GM23338 (cell line): ENCODE results near the gene SCFD2. TPM values are rescaled to one million over a fixed set of nuclear protein-coding genes. Genes with fewer than 3 reads are reported as not detected.
"Not testable (repeated sequence)": the region's sequence is repeated elsewhere in the genome, so short reads cannot be mapped to it uniquely, and the experiment has no call there.

Experiments used
- ATAC-seq: fragments of 200-7000 bp; cut with Tn5 transposase; 3 replicates; pipeline ENCODE4 v1.9.1; 2020
- DNase-seq: peaks from one replicate; pipeline ENCODE4 v3.0.0-alpha.2; 2015; ENCODE audit warnings: low spot score
- H2AFZ ChIP-seq: fragments of 200-600 bp; sonication (generic); 2 replicates; pipeline ENCODE4 v1.8.0; 2016; ENCODE audit warnings: antibody characterized with exemption, mild to moderate bottlenecking, moderate library complexity
- H3F3A ChIP-seq: fragments of 200-600 bp; sonication (generic); replicated peaks from 2 replicates; pipeline ENCODE4 v1.8.0; 2017; ENCODE audit warnings: antibody characterized with exemption, mixed run types, low read depth
- H3K27ac ChIP-seq: fragments of 200-600 bp; sonication (generic); 2 replicates; pipeline ENCODE4 v1.6.1; 2016; ENCODE audit warnings: low read depth
- H3K27me3 ChIP-seq: fragments of 200-600 bp; sonication (generic); 2 replicates; pipeline ENCODE4 v1.8.0; 2016; ENCODE audit warnings: mild to moderate bottlenecking, mixed run types, moderate library complexity; ENCODE audit not compliant: insufficient read depth
- H3K36me3 ChIP-seq: fragments of 200-600 bp; sonication (generic); 2 replicates; pipeline ENCODE4 v1.8.0; 2016; ENCODE audit warnings: mild to moderate bottlenecking; ENCODE audit not compliant: insufficient read depth
- H3K4me1 ChIP-seq: fragments of 200-600 bp; sonication (generic); 2 replicates; pipeline ENCODE4 v1.8.0; 2016; ENCODE audit warnings: mild to moderate bottlenecking, moderate library complexity; ENCODE audit not compliant: insufficient read depth
- H3K4me2 ChIP-seq: fragments of 200-600 bp; sonication (generic); 2 replicates; pipeline ENCODE4 v1.7.1; 2017; ENCODE audit warnings: mixed run types
- H3K4me3 ChIP-seq: fragments of 200-600 bp; sonication (generic); 2 replicates; pipeline ENCODE4 v1.6.1; 2016; ENCODE audit warnings: mixed run types
- H3K79me2 ChIP-seq: fragments of 200-600 bp; sonication (generic); replicated peaks from 2 replicates; pipeline ENCODE4 v1.8.0; 2017; ENCODE audit warnings: mild to moderate bottlenecking; ENCODE audit not compliant: insufficient read depth
- H3K9me2 ChIP-seq: fragments of 200-600 bp; sonication (generic); 2 replicates; pipeline ENCODE4 v1.8.0; 2017; ENCODE audit not compliant: insufficient read depth
- H4K20me1 ChIP-seq: fragments of 200-600 bp; sonication (generic); replicated peaks from 2 replicates; pipeline ENCODE4 v1.8.0; 2017; ENCODE audit warnings: mild to moderate bottlenecking; ENCODE audit not compliant: insufficient read depth
- H3K27ac Mint-ChIP-seq: 2 replicates; pipeline ENCODE4 v1.8.0; 2020; ENCODE audit warnings: inconsistent platforms, mild to moderate bottlenecking, moderate library complexity, mixed read lengths
- H3K27me3 Mint-ChIP-seq: 3 replicates; pipeline ENCODE4 v1.8.0; 2022; ENCODE audit warnings: low read depth, mild to moderate bottlenecking, moderate library complexity, mixed read lengths, inconsistent platforms; ENCODE audit not compliant: insufficient read depth, poor library complexity
- H3K36me3 Mint-ChIP-seq: 3 replicates; pipeline ENCODE4 v1.8.0; 2021; ENCODE audit warnings: low read depth, mild to moderate bottlenecking, inconsistent platforms, moderate library complexity, mixed read lengths
- H3K4me1 Mint-ChIP-seq: 3 replicates; pipeline ENCODE4 v1.8.0; 2020; ENCODE audit warnings: mild to moderate bottlenecking, inconsistent platforms, mixed read lengths
- H3K4me3 Mint-ChIP-seq: 3 replicates; pipeline ENCODE4 v1.8.0; 2021; ENCODE audit warnings: moderate library complexity, mild to moderate bottlenecking, inconsistent platforms, mixed read lengths
- H3K9me3 Mint-ChIP-seq: 3 replicates; pipeline ENCODE4 v1.8.0; 2020; ENCODE audit warnings: moderate library complexity, mild to moderate bottlenecking, inconsistent platforms, mixed read lengths
- CREB1 ChIP-seq: fragments of 250-450 bp; sonication (Bioruptor Pico); IDR thresholded peaks from 2 replicates; pipeline ENCODE4 v1.5.0; 2020; ENCODE audit warnings: low read depth, mild to moderate bottlenecking, moderate library complexity
- CTCF ChIP-seq, 2 experiments: fragments of 200-600 bp in 1 of 2; sonication (generic) in 1 of 2; conservative IDR thresholded peaks; 2 replicates each; pipeline versions ENCODE4 v1.5.1 to v1.6.1; 2016 to 2017; ENCODE audit warnings: antibody characterized with exemption in 2 of 2, low read depth in 2 of 2, mild to moderate bottlenecking in 2 of 2, moderate library complexity in 1 of 2
- EZH2phosphoT487 ChIP-seq: fragments of 200-600 bp; sonication (generic); IDR thresholded peaks from one replicate; pipeline ENCODE4 v1.8.1; 2018; ENCODE audit warnings: antibody characterized with exemption; ENCODE audit not compliant: unreplicated experiment
- POLR2AphosphoS5 ChIP-seq: IDR thresholded peaks from 2 replicates; pipeline ENCODE4 v1.6.1; 2016; ENCODE audit warnings: antibody characterized with exemption, low read depth
- STAT1 ChIP-seq: IDR thresholded peaks from one replicate; pipeline ENCODE4 v1.6.1; 2016; ENCODE audit warnings: antibody characterized with exemption; ENCODE audit not compliant: unreplicated experiment
- ZNF114 ChIP-seq: fragments of 250-450 bp; sonication (Bioruptor Pico); IDR thresholded peaks from 2 replicates; pipeline ENCODE4 v1.5.0; 2020; ENCODE audit warnings: mild to moderate bottlenecking, moderate library complexity
- ZNF462 ChIP-seq: fragments of 250-450 bp; sonication (Bioruptor Pico); IDR thresholded peaks from 2 replicates; pipeline ENCODE4 v1.5.0; 2020; ENCODE audit warnings: mild to moderate bottlenecking, moderate library complexity
- polyA plus RNA-seq: library from polyadenylated mRNA; unstranded; fragments of >200 nt; fragmentation: Nextera tagmentation; extraction: Ambion mirVana; gene quantifications from 2 replicates; pipeline ENCODE4 v1.2.1, GENCODE V29; 2016
- total RNA-seq: library from RNA; depleted of rRNA; stranded (reverse); fragments of >200 nt; shearing (Covaris generic); gene quantifications from 2 replicates; pipeline ENCODE4 v1.2.3, GENCODE V29; 2014

SCFD2 gene
- total and polyA plus RNA-seq, 2 experiments from 2014 or later: 5.7 to 17.5 TPM

GRCh38 chr4:53240573-53240972, 125.3 kb downstream of the SCFD2 start (continued):
- TF ChIP-seq ZNF462 (CRISPR knock-in tag) (no peak), EZH2phosphoT487 (no peak), ZNF114 (CRISPR knock-in tag) (no peak), CTCF (conservative IDR thresholded peaks at IDR 0.05; ENCODE audit: low read depth in 2 of 2) (no peak), CREB1 (CRISPR knock-in tag) (no peak), STAT1 (no peak), POLR2AphosphoS5 (no peak)

- not testable (repeated sequence) for H3K4me2 ChIP-seq, H3K4me3 Mint-ChIP-seq, H3K27me3 ChIP-seq, H3K79me2 ChIP-seq, H3K27me3 Mint-ChIP-seq, H3F3A ChIP-seq, H3K36me3 ChIP-seq, H3K27ac ChIP-seq, H3K4me1 Mint-ChIP-seq, DNase-seq, H3K4me3 ChIP-seq, H3K27ac Mint-ChIP-seq, ATAC-seq, H4K20me1 ChIP-seq, H3K9me2 ChIP-seq, H3K4me1 ChIP-seq, H2AFZ ChIP-seq
- Mint-ChIP-seq H3K9me3 (peaks cover 25% of the 10 kb centered on the region), H3K36me3 (peaks cover 18% of the 10 kb centered on the region)
These were observed 127.5 kb downstream of the SCFD2 start for GRCh38 chr4:53238352-53238751.

GRCh38 chr4:53237811-53238210, 128.1 kb downstream of the SCFD2 start:
- Mint-ChIP-seq H3K9me3 (peaks cover 25% of the 10 kb centered on the region), H3K36me3 (peaks cover 18% of the 10 kb centered on the region)
- H3K4me1 ChIP-seq, H3K27ac Mint-ChIP-seq, H3K9me2 ChIP-seq, DNase-seq, H3K4me2 ChIP-seq, H3K4me1 Mint-ChIP-seq, H3K4me3 ChIP-seq, H3K27me3 ChIP-seq, H3F3A ChIP-seq, H4K20me1 ChIP-seq, H3K27me3 Mint-ChIP-seq, ATAC-seq, H3K79me2 ChIP-seq, H3K27ac ChIP-seq, H2AFZ ChIP-seq, H3K36me3 ChIP-seq, H3K4me3 Mint-ChIP-seq: not testable (repeated sequence)

- not testable (repeated sequence) for DNase-seq
These were observed 129.2 kb downstream of the SCFD2 start for GRCh38 chr4:53236624-53237023.

More at GRCh38 chr4:53236624-53237023, 129.2 kb downstream of the SCFD2 start:
- not testable (repeated sequence) for H2AFZ ChIP-seq, H3K4me2 ChIP-seq, H3K4me1 ChIP-seq, H3K4me1 Mint-ChIP-seq, H3K79me2 ChIP-seq, H3K36me3 ChIP-seq, H4K20me1 ChIP-seq, H3K27ac Mint-ChIP-seq, H3K4me3 ChIP-seq, H3K4me3 Mint-ChIP-seq, ATAC-seq, H3K9me2 ChIP-seq, H3K27ac ChIP-seq, H3F3A ChIP-seq, H3K27me3 ChIP-seq, H3K27me3 Mint-ChIP-seq
- Mint-ChIP-seq H3K36me3 (peaks cover 18% of the 10 kb centered on the region), H3K9me3 (peaks cover 23% of the 10 kb centered on the region)
